Right ventricle myocardium superior (tissue), 1 donor: ENCODE data around the gene EIF3M. TPM values are rescaled to one million over a fixed set of nuclear protein-coding genes. Genes with fewer than 3 reads are reported as not detected.

Experiments
- ATAC-seq: fragments of 200-7000 bp; cut with Tn5 transposase; one replicate; pipeline ENCODE4 v1.9.1; 2020; ENCODE audit warnings: mild to moderate bottlenecking; ENCODE audit not compliant: poor library complexity
- DNase-seq: peaks from one replicate; pipeline ENCODE4 v3.0.0-alpha.2; 2020
- intact Hi-C: fragments of 100-400 bp; cut with DNase I; formaldehyde crosslinking; loops from one replicate; pipeline ENCODE4 v1.11.2; 2022
- long read RNA-seq: library from polyadenylated mRNA; unstranded; transcript quantifications from one replicate; pipeline ENCODE4 v2.0.0, GENCODE V29; 2021
- total RNA-seq: library from RNA; stranded (reverse); fragmentation: NEBNext Ultra II Directional; extraction: Animal tissue kit (Norgen Biotek cat#: 25700); gene quantifications from one replicate; pipeline ENCODE4 v1.2.1, GENCODE V29; 2021
- donor health status: DM: no; HTN: yes; CAD: no; lungs with severe emphysema.

EIF3M gene
- 182 TPM for total RNA-seq
- long read RNA-seq, full-length matches to known transcripts, result 133 of 143 reads
- long read RNA-seq, partial matches to known transcripts, result 3 of 143 reads
- long read RNA-seq, other reads (novel, unspliced or antisense), result 7 of 143 reads

GRCh38 chr11:32583459-32584271, at the start of gene EIF3M:
Gene EIF3M (plus strand): TSS chr11:32583831. CDS start chr11:32583888, 57 bp downstream.
- peak; percentile 100 for ATAC-seq
- intact Hi-C loops, result no loop called here

GRCh38 chr11:32538804-32539203, 44.8 kb upstream of the EIF3M start:
- intact Hi-C loops, result no loop called here
- DNase-seq (no peak), ATAC-seq (no peak)

More at GRCh38 chr11:32583459-32584271, at the start of gene EIF3M:
- peak; percentile 99 for DNase-seq

GRCh38 chr11:32549611-32550187, 33.9 kb upstream of the EIF3M start:
- no peak for ATAC-seq

GRCh38 chr11:32550207-32550606, 33.4 kb upstream of the EIF3M start:
- DNase-seq (no peak), ATAC-seq (no peak)
- intact Hi-C loops, result no loop called here

More at GRCh38 chr11:32549611-32550187, 33.9 kb upstream of the EIF3M start:
- DNase-seq, result no peak
- intact Hi-C loops, result no loop called here

GRCh38 chr11:32555091-32555490, 28.5 kb upstream of the EIF3M start:
- DNase-seq, result no peak
- ATAC-seq, result peak; percentile 51
- intact Hi-C loops, result no loop called here

GRCh38 chr11:32555895-32556294, 27.7 kb upstream of the EIF3M start:
- ATAC-seq (no peak), DNase-seq (no peak)
- intact Hi-C loops, result no loop called here

- intact Hi-C loops, result no loop called here
- DNase-seq (no peak), ATAC-seq (no peak)
These were observed 21.8 kb upstream of the EIF3M start for GRCh38 chr11:32561835-32562234.

GRCh38 chr11:32562839-32563599, 20.6 kb upstream of the EIF3M start:
- ATAC-seq, result no peak
- DNase-seq, result no peak
- intact Hi-C loops, result no loop called here

GRCh38 chr11:32563600-32563959, 20.1 kb upstream of the EIF3M start:
- ATAC-seq, result peak; percentile 66
- intact Hi-C loops, result no loop called here
- no peak for DNase-seq

GRCh38 chr11:32566517-32566916, 17.1 kb upstream of the EIF3M start:
- DNase-seq, result no peak
- ATAC-seq, result no peak
- intact Hi-C loops, result no loop called here

- no peak for DNase-seq
- intact Hi-C loops, result no loop called here
- no peak for ATAC-seq
These were observed 16.5 kb upstream of the EIF3M start for GRCh38 chr11:32567154-32567553.

GRCh38 chr11:32569313-32569881, 14.2 kb upstream of the EIF3M start:
- DNase-seq (no peak), ATAC-seq (no peak)
- intact Hi-C loops, result no loop called here

GRCh38 chr11:32571039-32571438, 12.6 kb upstream of the EIF3M start:
- DNase-seq (no peak), ATAC-seq (no peak)
- intact Hi-C loops, result no loop called here

GRCh38 chr11:32573228-32573627, 10.4 kb upstream of the EIF3M start:
- DNase-seq (no peak), ATAC-seq (no peak)
- intact Hi-C loops, result no loop called here

- ATAC-seq, result no peak
- DNase-seq, result no peak
- intact Hi-C loops, result no loop called here
These were observed 9.2 kb upstream of the EIF3M start for GRCh38 chr11:32574421-32574820.

GRCh38 chr11:32575070-32575469, 8.6 kb upstream of the EIF3M start:
- DNase-seq (no peak), ATAC-seq (no peak)
- intact Hi-C loops, result no loop called here

GRCh38 chr11:32576456-32576855, 7.2 kb upstream of the EIF3M start:
- intact Hi-C loops, result no loop called here
- ATAC-seq (no peak), DNase-seq (no peak)

GRCh38 chr11:32580967-32581366, 2.7 kb upstream of the EIF3M start:
- DNase-seq (no peak), ATAC-seq (no peak)
- intact Hi-C loops, result no loop called here

GRCh38 chr11:32581556-32581955, 2.1 kb upstream of the EIF3M start:
- DNase-seq, result no peak
- ATAC-seq, result no peak
- intact Hi-C loops, result no loop called here
